ENCODE measurements around the gene RBKS. TPM values are rescaled to one million over a fixed set of nuclear protein-coding genes. Genes with fewer than 3 reads are reported as not detected.

RBKS gene
- total RNA-seq, 4 donors from 2014 or later: 6.9 to 10.6 (median 8.1) TPM

DNA sequence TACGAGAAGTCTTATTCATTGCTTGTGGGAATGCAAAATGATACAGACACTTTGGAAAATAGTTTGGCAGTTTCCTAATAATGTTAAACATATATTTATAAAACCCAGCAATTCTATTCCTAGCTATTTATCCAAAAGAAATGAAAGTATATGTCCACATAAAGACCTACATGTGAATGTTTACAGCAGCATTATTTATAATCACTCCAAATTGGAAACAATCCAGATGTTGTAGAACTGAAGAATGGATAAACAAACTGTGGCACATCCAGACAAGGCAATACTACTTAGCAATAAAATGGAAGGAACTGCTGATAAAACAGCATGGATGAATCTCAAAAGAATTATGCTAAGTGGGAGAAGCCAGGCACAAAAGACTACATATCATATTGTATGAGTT is 99.4 kb downstream of the RBKS start:
- intact Hi-C loops (cut with DNase I): no loop called here
- H3K9me3 ChIP-seq: no peaks in the 10 kb centered on the region
- no peaks in the 10 kb centered on the region for H3K27me3 ChIP-seq
- H3K36me3 ChIP-seq: no peaks in the 10 kb centered on the region
- H3K27ac ChIP-seq: no peak overlapping the region
- H3K4me3 ChIP-seq (replicated peaks in 1 of 3): no peak overlapping the region
- WGBS, 2 donors: 98% methylated on average over 1 of the region's 1 CpG
- DNase-seq: no peak
- H3K4me1 ChIP-seq: no peaks in the 10 kb centered on the region
- TF ChIP-seq POLR2A (IDR thresholded peaks at IDR 0.05): no peak
- TF ChIP-seq, protein P1, sequence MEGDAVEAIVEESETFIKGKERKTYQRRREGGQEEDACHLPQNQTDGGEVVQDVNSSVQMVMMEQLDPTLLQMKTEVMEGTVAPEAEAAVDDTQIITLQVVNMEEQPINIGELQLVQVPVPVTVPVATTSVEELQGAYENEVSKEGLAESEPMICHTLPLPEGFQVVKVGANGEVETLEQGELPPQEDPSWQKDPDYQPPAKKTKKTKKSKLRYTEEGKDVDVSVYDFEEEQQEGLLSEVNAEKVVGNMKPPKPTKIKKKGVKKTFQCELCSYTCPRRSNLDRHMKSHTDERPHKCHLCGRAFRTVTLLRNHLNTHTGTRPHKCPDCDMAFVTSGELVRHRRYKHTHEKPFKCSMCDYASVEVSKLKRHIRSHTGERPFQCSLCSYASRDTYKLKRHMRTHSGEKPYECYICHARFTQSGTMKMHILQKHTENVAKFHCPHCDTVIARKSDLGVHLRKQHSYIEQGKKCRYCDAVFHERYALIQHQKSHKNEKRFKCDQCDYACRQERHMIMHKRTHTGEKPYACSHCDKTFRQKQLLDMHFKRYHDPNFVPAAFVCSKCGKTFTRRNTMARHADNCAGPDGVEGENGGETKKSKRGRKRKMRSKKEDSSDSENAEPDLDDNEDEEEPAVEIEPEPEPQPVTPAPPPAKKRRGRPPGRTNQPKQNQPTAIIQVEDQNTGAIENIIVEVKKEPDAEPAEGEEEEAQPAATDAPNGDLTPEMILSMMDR (IDR thresholded peaks at IDR 0.05): no peak

DNA sequence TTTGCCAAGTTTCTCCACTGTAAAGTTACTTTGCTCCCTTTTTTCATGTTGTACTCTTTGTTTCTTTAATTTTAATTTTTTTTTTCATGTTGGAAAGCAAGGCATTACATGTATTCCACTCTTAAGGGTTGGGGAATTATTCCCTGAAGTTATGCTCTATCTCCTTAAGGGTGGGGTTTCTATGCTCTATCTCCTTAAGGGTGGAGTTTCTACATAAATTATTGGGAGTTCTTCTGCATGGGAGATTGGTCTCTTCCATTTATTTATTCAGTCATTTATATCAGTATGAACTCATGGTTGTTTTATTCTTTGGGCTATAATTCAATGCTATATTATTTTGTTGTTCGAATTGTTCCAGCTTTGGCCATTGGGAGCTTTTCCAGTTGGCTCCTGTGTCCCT is 107.5 kb downstream of the RBKS start:
- TF ChIP-seq, protein P1 (IDR thresholded peaks at IDR 0.05): no peak
- TF ChIP-seq POLR2A (IDR thresholded peaks at IDR 0.05): no peak
- H3K27ac ChIP-seq: no peak overlapping the region
- 85 to 91% methylated on average over 1 of the region's 1 CpG for WGBS, 2 donors

DNA sequence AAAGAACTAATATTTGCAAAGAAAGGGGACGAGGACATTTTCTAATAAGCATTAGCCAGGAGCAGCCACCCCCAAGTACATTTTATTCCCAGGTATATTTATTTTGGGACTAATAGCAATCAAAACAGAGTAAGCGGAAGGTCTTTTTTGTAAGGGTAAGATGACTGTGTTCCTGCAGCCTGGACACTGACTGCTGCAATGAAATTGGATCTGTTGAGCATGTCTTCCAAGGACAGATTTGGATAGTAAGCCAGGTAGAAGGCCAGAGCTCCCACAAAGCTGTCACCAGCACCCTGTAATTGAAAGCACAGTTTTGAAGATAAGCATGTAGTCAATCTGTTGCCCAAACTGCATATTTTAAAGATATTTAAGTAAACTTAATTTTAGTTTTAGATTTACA is 108.7 kb downstream of the RBKS start:
- no peak for TF ChIP-seq POLR2A (IDR thresholded peaks at IDR 0.05)
- TF ChIP-seq, protein P1 (IDR thresholded peaks at IDR 0.05): no peak
- DNase-seq: no peak
- no peaks in the 10 kb centered on the region for H3K27me3 ChIP-seq
- 90 to 99% methylated on average over 2 of the region's 2 CpGs for WGBS, 2 donors
- H3K9me3 ChIP-seq: no peaks in the 10 kb centered on the region
- H3K36me3 ChIP-seq: peaks cover 0 to 7% of the 10 kb centered on the region in 2 donors
- intact Hi-C loops (cut with DNase I): no loop called here
- no peak overlapping the region for H3K27ac ChIP-seq
- H3K4me3 ChIP-seq (replicated peaks in 1 of 3): no peak overlapping the region
- H3K4me1 ChIP-seq: peaks cover 0 to 13% of the 10 kb centered on the region in 2 donors

More for the DNA sequence above, 107.5 kb downstream of the RBKS start:
- Histone ChIP-seq H3K27me3 (no peaks in the 10 kb centered on the region), H3K9me3 (no peaks in the 10 kb centered on the region), H3K4me3 (replicated peaks in 1 of 3) (no peak overlapping the region), H3K4me1 (peaks cover 0 to 13% of the 10 kb centered on the region in 2 donors), H3K36me3 (peaks cover 0 to 7% of the 10 kb centered on the region in 2 donors)
- intact Hi-C loops (cut with DNase I): no loop called here
- no peak for DNase-seq

DNA sequence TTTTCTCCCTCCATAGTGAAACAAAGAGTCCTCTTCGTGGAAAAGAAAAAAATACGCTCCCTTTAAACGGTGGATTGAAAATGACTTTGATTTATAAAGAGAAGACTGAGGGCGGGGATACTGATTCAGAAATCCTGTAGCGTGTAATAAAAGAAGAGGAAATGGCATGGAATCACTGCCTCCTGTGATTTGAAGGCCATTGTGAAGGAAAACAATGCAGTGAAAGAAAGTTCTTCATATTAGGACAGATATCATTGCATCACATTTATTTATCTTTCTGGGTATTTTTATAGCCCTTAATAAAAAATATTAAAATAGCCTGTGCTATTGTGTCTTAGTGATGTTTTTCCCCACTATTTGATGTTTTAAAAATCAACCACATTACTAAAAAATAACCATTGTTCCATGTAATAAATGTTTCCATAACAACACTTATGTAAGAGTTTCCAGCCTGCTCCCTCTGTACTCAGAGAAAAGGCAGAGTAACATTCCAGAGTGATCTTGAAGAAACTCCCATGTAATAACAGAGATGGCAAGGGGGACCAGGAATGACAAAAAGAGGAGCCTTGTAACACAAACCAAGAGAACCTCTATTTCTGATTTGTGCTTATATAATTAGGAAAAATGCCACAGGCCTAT is 110.7 kb downstream of the RBKS start:
- Histone ChIP-seq H3K9me3 (no peaks in the 10 kb centered on the region), H3K27me3 (no peaks in the 10 kb centered on the region), H3K36me3 (peaks cover 0 to 13% of the 10 kb centered on the region in 2 donors), H3K27ac (peak overlapping the region in 2 of 3 donors; percentile 37 to 59), H3K4me3 (replicated peaks in 1 of 3) (no peak overlapping the region), H3K4me1 (peaks cover 0 to 13% of the 10 kb centered on the region in 2 donors)
- intact Hi-C loops (cut with DNase I): no loop called here
- WGBS, 2 donors: 75 to 76% methylated on average over 5 of the region's 5 CpGs
- DNase-seq: no peak
- TF ChIP-seq, protein P1 (IDR thresholded peaks at IDR 0.05): no peak
- TF ChIP-seq POLR2A (IDR thresholded peaks at IDR 0.05): no peak

DNA sequence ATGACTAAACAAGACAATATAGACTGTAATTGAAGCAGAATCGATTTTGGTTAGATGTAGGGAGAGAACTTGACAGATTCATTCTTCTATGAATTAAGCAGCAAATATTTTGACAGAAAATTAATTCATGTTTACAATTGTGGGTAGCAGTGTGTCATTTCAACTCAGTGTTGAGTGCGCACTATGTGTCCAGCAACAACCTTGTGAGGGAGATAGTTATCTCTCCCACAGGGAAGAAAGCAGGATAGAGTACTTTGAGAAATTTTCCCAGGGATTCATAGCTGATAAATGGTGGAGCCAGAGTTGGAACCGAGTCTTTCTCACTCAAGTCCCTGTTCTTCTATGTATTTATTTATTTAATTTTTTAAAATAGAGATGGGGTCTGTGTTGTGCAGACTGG is 113.5 kb downstream of the RBKS start:
- no peak for TF ChIP-seq POLR2A (IDR thresholded peaks at IDR 0.05)
- TF ChIP-seq, protein P1 (IDR thresholded peaks at IDR 0.05): no peak
- H3K4me3 ChIP-seq (replicated peaks in 1 of 3): no peak overlapping the region
- no peaks in the 10 kb centered on the region for H3K9me3 ChIP-seq
- no peak overlapping the region for H3K27ac ChIP-seq
- H3K27me3 ChIP-seq: no peaks in the 10 kb centered on the region
- DNase-seq: no peak
- intact Hi-C loops (cut with DNase I): no loop called here
- 91 to 96% methylated on average over 3 of the region's 3 CpGs for WGBS, 2 donors
- H3K4me1 ChIP-seq: peaks cover 0 to 33% of the 10 kb centered on the region in 2 donors
- peaks cover 0 to 13% of the 10 kb centered on the region in 2 donors for H3K36me3 ChIP-seq

Data from thyroid gland (tissue), 4 donors.